Middle frontal gyrus (tissue), 1 donor: Measurements from ENCODE around the gene MIB1.

Experiments
- DNase-seq: peaks from one replicate; pipeline ENCODE4 v3.0.0-alpha.2; 2015; ENCODE audit warnings: low spot score; ENCODE audit errors: extremely low spot score

Gene MIB1

DNA sequence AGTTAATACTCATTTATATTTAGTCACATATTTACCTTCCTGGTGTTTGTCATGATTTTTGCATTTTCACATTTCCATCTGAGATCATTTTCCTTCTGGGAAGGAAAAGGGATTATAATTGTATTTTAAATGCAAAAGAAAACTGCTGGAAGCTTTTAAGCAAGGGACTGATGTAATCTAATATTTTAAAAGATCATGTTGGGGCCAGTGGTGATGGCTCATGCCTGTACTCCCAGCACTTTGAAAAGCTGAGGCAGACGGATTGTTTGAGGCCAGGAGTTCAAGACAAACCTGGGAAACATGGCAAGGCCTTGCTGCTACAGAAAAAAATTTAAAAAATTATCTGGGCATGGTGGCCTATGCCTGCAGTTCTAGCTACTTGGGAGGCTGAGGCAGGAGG, 149.0 kb downstream of the MIB1 start:
- DNase-seq = no peak

DNA sequence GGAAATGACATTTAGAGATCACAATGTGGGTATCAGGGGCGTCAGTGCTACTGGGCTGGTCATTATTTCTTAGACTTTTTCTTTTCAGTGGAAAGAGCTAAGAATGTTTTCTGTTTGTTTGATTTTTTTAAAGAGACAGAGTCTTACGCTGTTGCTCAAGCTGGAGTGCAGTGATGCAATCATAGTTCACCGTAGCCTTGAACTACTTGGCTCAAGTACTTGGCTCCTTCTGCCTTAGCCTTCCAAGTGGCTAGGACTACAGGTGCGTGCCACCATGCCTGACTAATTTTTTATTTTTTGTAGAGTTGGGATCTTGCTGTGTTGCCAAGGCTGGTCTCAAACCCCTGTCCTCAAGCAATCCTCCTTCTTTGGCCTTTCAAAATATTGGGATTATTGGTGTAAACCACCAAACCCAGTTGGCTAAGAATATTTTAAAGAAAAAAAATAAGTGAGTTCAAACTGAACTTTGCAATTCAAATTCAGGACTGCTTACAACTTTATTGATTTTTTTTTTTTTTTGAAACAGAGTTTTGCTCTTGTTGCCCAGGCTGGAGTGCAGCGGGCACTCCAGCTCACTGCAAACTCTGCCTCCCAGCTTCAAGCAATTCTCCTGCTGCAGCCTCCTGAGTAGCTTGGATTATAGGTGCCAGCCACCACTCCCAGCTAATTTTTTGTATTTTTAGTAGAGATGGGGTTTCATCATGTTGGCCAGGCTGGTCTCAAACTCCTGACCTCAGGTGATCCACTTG, 154.2 kb downstream of the MIB1 start:
- DNase-seq = no peak

DNA sequence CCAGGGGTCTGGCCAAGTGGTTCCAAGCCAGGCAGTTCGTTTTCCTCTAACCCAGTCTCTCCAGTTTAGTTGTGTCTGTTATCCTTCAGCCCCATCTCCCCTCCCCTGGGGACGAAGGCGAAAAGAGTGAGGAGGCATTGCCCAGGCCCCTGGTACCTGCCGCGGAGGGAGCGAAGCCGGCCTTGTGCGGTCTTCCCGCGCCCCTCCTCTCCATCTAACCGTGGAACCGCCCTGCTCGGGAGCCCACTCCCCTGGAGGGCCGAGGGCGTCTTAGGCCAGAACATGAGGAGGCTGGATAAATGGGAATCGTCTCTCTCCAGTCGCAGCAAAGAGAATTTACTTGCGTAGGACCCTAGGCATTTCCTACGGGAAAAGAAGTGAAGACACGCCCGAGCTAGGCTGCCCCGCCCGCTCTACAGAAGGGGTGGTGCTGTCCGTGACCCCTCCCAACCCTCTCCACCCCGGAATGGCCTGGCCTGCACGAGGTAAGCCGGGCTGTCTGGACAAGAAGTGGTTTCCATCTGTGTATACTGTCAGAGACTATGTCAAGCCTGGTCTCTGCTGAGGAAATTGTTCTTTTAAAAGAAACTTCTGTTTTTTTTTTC, 156.2 kb downstream of the MIB1 start:
- DNase-seq = no peak

DNA sequence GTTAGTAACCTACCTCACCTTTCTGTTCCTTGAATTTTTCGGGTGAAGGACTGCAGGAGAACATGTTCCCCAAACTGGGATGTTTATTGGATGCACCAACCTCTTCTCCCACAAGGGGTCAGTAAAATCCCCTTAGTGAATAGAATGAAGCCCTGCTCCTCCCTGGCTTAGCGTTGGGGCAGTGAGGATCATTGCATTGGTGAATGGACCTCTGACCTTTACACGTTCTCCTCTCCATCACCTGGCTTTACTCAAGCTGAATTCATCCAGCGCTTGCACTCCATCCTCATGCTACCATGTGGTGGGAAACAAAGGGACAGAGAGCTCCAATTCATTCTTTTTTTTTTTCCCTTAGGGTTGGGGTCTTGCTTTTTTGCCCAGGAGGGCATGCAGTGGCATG, 157.2 kb downstream of the MIB1 start:
- DNase-seq = no peak

DNA sequence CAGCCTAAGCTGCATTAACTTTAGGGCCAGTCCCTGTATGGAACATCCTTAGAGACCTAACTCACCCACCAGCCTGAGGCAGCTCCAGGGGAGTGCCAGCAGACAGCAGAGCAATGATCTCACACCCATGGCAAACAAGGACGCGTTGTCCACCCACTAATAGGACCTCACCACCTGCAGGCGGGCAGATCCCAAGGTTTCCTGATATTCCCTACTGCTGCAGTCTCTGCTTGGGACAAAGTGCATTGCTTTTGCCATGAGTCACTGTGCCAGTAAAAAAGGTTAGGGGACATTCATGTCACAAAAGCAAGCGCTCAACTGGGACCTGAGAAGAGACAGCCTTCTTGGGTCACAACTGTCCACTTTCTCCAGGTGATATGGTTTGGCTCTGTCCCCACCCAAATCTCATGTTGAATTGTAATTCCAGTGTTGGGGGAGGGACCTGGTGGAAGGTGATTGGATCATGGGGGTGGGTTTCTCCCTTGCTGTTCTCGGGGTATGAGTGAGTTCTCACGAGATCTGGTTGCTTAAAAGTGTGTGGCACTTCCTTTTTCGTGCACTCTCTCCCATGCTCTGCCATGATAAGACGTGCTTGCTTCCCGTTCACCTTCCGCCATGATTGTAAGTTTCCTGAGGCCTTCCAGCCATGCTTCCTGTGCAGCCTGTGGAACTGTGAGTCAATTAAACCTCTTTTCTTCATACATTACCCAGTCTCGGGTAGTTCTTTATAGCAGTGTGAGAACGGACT, 160.2 kb downstream of the MIB1 start:
- no peak for DNase-seq

DNA sequence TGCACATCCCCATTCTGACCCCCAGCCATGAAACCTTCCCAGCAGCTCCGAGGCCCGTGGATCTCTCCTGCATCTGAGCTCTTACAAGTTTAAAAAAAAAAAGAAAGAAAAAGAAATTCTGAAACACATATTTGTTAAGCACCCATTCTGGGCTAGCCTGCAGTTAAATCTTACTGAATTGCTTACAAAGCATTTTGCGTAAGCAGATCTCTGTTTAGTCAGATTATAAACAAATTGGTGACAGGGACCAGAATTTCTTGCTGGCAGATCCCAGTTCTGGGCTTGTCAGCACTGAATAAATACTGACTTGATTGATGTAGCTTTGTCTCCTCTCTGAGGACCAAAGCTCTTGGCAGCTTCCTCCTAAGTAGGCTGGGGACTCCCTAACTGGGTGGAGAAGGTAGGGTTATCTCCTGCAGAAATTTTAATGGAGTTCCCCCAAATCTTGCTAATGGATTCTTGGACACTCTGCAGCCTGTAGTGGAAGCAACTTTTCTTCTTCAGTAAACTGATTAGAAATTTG, 160.9 kb downstream of the MIB1 start:
- no peak for DNase-seq

DNA sequence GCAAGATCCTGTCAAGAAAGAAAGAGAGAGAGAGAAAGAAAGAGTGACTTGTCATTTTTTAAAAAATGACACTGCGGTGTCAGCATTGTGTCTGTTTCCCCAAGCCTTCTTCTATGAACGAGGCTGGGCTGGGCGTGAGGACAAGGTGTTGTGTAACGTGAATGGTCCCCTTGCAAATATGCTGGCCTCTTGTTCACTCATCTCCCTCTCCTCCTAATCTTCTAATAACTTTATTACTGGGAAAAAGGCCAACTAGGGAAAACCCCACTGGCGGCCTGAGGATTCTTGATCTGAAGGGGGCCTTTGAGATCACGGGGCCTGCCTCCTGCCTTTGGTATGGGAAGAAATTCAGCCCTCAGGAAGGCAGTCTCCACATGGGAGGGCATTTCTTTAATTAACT, 163.1 kb downstream of the MIB1 start:
- no peak for DNase-seq

DNA sequence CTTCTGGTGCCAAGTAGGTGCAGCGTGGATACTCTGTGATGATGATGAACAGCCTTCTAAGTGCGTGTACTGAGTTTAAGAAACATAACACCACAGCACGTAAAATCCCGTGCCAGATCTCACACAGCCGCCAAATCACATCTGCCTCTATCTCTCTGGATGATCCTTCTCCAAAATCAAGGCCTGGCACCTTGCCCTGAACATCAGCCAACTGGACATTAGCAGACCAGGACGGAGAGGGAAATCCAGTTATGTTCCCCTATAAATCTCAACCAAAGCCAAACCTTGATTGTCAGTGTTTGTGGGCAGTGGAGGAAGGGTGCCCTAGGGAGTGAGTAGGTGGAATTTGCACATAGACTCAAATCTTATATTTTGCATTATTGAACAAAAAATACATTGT, 164.3 kb downstream of the MIB1 start:
- no peak for DNase-seq

DNA sequence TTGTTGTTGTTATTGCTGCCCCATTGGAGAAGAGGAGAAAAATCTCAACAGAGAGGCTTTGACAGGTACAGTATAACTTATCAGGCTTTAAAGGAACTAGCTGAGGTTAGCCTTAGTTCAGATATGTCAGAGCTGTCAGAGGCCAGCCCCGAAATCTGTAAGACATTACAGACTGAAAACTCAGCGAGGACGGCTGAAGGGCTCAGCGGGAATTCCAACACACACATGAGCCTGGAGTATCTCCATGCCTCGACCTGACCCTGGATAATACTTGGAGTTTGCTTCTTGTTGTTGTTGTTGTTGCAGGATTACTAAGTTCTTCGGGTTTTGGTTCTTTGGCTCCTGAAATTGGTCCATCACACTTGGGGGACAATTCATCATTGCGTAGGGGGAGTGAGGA, 166.9 kb downstream of the MIB1 start:
- DNase-seq = no peak

DNA sequence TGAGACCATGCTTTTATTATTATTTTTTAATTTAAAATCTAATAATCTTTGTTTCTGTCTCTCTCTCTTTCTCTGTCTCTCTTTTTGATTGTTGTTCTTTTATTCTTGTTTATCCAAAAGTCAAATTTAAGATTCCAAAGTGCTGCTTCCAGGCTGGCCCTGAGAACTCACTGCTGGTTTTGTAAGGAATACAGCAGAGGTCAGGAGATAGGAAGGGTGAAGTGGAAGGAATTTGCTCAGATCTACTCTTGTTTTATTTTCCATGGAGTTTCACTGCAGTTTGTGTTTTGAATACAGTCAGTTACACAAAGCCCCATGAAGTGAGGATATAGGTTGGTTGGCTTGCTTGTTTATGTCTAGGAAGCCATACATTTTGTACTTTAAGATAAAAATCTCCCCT, 168.1 kb downstream of the MIB1 start:
- DNase-seq = no peak

DNA sequence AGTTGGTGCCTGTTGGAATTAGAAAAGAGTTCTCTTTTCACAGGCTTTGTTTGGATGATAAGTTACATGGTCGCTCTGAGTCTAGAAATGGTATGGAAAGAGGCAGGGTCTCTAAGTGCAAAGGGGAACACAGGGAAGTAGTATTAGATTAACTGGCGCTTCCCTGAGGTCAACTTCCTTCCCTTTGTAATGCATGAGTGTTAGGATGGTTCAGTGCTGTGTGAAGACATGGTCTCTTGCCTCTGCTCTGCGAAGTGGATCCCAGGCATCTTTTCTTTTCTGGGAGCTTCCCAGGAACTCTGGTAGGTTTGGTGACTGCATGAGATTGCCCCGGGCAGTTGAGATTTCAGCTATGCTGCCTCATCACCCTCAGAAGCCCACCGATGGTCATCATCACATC, 170.3 kb downstream of the MIB1 start:
- DNase-seq = no peak

DNA sequence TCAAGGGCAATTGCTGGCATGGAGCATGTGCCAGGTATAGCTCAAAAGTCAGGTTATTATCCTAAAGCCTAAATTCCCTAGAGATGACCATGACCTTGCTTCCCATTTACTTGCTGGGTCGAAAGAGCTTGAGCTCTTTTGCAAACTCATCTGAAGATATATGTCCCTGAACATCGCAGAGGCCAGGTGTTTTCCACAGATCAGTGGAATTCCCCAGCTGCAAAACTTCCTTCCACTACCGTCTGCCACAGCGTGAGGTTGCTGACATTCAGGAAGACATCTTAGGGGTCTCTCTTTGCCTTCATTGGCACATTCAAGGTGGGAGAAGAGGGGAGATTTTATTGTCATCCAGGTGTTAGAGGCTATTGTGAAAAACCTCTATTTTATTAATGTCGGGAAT, 171.0 kb downstream of the MIB1 start:
- no peak for DNase-seq

DNA sequence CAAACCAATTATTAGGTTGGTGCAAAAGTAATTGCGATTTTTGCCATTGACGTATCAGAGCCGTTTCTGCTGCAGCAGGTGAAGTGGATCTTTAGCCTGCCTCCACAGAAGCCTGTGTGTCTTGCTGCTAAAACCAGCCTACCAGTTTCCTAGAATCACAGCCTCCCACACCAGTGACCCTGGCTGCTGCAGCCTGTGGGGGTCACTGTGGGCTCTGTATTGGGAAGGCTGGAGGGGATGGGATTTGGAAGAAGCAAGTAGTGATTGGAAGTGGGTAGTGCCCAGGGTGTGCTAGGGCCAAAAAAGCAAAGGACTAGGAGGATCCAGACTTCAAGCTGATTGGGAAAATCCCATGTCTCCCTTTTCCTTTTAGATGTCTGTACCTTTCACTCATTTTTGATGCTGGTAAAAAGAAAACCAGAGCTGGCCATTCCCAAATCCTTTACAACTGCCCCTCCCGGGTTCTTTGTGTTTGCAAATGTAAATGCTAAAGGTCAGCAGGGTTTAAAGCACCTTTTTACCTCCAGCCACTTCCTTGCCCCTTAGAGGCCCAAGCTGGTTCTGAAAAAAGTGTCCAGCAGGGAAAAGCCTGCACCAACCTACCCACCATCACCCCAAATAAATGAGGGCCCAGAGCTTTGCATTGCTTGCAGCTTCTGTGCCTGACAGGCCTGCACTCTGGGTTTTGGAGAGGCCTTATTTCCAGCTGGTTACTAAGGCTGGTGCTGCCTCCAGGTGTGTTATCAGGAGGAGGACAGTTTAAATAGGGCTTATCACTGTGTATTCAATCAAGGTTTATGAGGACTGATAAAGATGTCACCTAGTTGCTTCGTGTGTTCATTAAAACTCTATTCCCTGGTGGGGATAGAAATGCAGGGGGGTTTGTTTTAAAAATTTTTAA, 172.0 kb downstream of the MIB1 start:
- no peak for DNase-seq

DNA sequence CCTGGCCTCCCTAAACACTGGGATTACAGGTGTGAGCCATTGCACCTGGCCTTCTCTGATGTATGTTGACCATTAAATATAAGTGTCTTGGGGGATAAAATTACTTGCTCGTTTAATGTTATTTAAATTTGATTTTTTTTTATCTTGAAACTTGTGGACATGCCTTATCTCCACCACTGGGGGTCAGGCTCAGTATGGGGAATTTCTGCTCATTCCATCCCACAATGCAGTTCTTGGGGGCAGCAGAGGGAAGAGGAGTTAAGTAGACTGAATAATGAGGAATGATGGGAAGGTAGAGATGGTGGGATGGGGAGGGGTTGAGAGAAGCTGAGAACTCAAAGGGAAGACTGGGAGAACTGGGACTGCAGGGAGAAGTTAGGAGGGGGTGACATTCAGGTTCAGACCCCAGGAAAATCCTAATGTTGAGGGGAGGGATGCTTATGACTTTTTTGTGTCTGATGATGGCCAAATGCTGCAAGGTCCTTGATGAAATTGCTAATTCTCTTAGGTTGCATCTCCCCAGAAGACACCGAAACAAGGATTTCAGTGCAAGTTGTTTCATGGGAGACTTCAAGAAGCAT, 174.2 kb downstream of the MIB1 start:
- DNase-seq = no peak

DNA sequence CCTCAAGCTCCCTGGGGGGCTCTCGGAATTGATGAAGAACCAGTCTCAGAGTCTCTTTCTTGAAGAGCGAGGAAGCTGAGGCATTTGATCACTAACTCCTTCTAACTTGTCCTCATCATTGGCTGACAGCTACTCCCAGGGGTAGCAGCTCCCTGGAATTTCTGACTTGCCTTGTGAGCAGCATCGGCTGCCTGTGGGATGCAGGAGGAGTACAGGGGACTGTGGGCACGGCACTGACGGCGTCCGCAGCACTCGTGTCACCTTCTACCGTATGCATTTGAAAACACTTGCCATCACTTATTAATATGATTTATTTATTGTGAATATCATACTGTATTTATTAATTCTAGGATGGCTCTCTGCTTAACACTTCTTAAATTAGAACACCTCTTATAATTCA, 175.0 kb downstream of the MIB1 start:
- DNase-seq = no peak

DNA sequence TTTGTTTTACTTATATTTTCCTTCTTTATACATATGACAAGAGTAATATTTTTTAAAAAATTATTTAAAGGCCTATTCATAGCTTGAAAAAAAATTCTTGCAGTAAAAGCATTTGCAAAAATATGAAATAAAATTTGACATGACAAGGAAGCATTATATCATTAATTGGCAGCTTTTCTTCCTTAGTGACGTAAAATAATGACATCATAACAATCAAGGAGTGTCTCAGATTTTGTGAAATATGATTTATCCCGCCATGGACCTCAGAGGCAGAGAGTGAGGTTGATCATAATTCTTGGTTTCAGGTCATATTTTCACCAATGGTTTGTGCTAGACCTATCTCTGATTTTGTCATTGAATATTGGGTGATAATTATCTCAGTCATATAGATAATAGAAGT, 176.0 kb downstream of the MIB1 start:
- DNase-seq = no peak

DNA sequence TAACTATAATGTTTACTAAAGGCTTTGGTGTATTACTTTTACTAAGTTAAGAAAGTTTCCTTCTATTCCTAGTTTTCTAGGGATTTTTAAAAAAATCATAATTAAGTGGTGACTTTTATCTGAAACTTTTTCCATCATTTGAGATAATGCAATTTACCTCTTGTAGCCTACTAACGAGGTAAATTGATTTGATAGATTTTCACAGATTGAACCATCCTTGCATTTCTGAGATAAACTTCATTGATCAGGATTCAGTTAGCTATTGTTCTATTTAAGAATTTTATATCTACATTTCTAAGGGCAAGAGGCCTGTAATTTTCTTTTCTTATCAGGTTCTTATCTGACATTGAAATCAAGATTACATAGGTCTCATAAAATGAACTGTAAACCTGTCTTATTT, 178.1 kb downstream of the MIB1 start:
- DNase-seq = no peak
